DMS 273 (cell line): Measurements from ENCODE around the gene MFN2.

Experiments
- DNase-seq: peaks from one replicate; lab custom pipeline; 2025; ENCODE audit not compliant: unreplicated experiment; lab: John Stamatoyannopoulos, UW

MFN2 gene

GRCh38 chr1:11960276-11960675, 20.0 kb upstream of the MFN2 start:
- no peak for DNase-seq

GRCh38 chr1:11960715-11961114, 19.5 kb upstream of the MFN2 start:
- DNase-seq, result no peak

GRCh38 chr1:11961230-11961629, 19.0 kb upstream of the MFN2 start:
- DNase-seq, result peak; percentile 29

- no peak for DNase-seq
These were observed 16.6 kb upstream of the MFN2 start for GRCh38 chr1:11963622-11964021.

GRCh38 chr1:11964656-11965055, 15.6 kb upstream of the MFN2 start:
- DNase-seq, result no peak

GRCh38 chr1:11967028-11967547, 13.2 kb upstream of the MFN2 start:
- peak; percentile 92 for DNase-seq

- no peak for DNase-seq
These were observed 9.6 kb upstream of the MFN2 start for GRCh38 chr1:11970441-11971185.

- DNase-seq, result no peak
These were observed 2.6 kb upstream of the MFN2 start for GRCh38 chr1:11977625-11978024.

- no peak for DNase-seq
These were observed 1.9 kb upstream of the MFN2 start for GRCh38 chr1:11978301-11978700.

- peak; percentile 89 for DNase-seq
These were observed 1.0 kb upstream of the MFN2 start for GRCh38 chr1:11979028-11979850.

- no peak for DNase-seq
These were observed 380 bp downstream of the MFN2 start for GRCh38 chr1:11980676-11980972.

- no peak for DNase-seq
These were observed 1.2 kb downstream of the MFN2 start for GRCh38 chr1:11981378-11982009.

GRCh38 chr1:11982010-11982392, 1.8 kb downstream of the MFN2 start:
- DNase-seq, result no peak

- DNase-seq, result no peak
These were observed 3.9 kb downstream of the MFN2 start for GRCh38 chr1:11984121-11984520.

GRCh38 chr1:11984576-11984975, 4.3 kb downstream of the MFN2 start:
- no peak for DNase-seq

GRCh38 chr1:11985171-11985570, 4.9 kb downstream of the MFN2 start:
- no peak for DNase-seq

GRCh38 chr1:11985851-11986250, 5.6 kb downstream of the MFN2 start:
- no peak for DNase-seq

GRCh38 chr1:11989669-11990068, 9.4 kb downstream of the MFN2 start:
- DNase-seq, result no peak

GRCh38 chr1:11990303-11991032, 10.2 kb downstream of the MFN2 start:
- no peak for DNase-seq

- no peak for DNase-seq
These were observed 11.9 kb downstream of the MFN2 start for GRCh38 chr1:11991969-11992676.
